CD4-positive, alpha-beta T cell treated with Interleukin-4 for 1 hour (primary cell): ENCODE measurements around the gene CDYL2.

ENCODE experiments used
- DNase-seq, 2 donors: peaks; one replicate each; pipeline ENCODE4 v3.0.0-alpha.2; 2020 to 2022

Gene CDYL2

DNA sequence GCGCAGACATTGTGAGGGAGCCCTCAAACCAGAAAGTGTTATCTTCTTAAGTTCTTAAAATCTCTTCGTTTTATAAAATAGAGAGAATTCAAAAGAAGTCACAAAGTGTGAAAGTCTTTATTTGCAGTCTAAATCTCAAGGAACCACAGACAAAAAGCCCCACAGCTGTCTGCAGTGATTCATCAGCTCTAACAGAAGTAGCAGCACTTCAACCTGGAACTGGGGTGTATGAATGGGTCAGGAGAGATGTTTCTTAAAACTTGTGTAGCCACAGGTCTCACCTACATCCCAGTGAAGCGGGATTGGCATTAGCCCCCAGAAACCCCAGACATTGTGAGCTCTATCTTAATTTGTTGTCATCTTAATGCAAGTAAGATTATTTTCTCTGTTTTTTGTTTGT lies 61.1 kb downstream of the CDYL2 start:
- no peak for DNase-seq

DNA sequence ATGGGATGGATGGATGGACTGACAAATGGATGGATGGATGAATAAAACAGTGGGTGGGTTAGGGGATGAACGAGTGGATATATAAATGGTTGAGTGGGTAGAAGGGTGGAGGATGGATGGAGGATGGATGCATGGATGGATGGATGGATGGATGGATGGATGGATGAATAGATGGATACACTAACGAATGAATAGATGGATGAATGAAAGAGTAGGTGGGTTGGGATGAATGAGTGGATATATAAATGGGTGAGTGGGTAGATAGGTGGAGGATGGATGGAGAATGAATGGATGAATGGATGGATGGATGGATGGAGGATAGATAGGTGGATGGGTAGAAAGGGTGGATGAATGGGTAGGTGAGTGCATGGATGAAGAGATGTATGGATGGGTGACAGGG lies 62.1 kb downstream of the CDYL2 start:
- no peak for DNase-seq

GRCh38 chr16:80741724-80742123 lies 62.7 kb downstream of the CDYL2 start:
- no peak for DNase-seq

GRCh38 chr16:80739523-80739922 lies 64.9 kb downstream of the CDYL2 start:
- no peak for DNase-seq

DNA sequence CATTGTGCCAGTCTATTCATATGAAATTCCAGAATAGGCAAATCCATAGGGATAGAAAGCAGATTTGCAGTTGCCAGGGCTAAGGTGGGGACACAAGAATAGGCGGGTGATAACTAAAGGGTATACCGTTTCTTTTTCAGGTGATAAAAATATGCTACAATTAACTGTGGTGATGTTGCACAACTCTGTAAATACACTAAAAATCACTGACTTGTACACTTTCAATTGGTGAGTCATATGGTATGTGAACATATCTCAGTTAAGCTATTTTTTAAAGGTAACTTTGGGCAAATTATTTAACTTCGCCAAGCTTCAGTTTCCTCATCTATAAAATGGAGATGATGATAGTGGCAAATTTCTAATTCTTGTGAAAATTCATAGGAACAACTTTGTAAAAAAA lies 65.9 kb downstream of the CDYL2 start:
- no peak for DNase-seq

- no peak for DNase-seq
These were observed 68.6 kb downstream of the CDYL2 start for GRCh38 chr16:80735846-80736245.

DNA sequence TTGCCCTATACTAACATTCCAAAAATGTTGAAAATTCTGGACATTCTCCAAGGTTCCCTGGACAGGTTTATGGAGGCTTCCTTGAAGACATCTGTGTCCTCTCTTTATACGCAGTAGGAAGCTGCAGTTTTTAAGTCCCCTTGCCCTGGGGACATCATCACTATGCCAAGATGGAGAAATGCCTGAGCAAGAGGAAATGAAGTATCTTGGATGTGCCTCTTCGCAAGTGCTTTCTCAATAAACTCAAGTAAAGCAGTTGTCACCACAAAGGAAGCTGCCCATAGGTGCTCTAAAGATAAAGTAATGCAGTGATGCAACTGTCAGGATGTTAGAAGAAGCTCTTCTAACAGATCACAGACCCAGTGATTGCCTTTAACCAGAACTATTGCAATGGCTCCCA lies 71.0 kb downstream of the CDYL2 start:
- DNase-seq: no peak

GRCh38 chr16:80731915-80732314 lies 72.5 kb downstream of the CDYL2 start:
- DNase-seq: no peak

DNA sequence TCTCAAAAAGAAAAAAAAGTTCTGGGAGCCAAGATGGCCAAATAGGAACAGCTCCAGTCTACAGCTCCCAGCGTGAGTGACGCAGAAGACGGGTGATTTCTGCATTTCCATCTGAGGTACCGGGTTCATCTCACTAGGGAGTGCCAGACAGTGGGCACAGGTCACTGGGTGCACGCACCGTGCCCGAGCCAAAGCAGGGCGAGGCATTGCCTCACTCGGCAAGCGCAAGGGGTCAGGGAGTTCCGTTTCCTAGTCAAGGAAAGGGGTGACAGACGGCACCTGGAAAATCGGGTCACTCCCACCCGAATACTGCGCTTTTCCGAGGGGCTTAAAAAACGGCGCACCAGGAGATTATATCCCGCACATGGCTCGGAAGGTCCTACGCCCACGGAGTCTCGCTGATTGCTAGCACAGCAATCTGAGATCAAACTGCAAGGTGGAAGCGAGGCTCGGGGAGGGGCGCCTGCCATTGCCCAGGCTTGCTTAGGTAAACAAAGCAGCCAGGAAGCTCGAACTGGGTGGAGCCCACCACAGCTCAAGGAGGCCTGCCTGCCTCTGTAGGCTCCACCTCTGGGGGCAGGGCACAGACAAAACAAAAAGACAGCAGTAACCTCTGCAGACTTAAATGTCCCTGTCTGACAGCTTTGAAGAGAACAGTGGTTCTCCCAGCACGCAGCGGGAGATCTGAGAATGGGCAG lies 77.2 kb downstream of the CDYL2 start:
- peak in 1 of 2 donors; percentile 18 for DNase-seq

DNA sequence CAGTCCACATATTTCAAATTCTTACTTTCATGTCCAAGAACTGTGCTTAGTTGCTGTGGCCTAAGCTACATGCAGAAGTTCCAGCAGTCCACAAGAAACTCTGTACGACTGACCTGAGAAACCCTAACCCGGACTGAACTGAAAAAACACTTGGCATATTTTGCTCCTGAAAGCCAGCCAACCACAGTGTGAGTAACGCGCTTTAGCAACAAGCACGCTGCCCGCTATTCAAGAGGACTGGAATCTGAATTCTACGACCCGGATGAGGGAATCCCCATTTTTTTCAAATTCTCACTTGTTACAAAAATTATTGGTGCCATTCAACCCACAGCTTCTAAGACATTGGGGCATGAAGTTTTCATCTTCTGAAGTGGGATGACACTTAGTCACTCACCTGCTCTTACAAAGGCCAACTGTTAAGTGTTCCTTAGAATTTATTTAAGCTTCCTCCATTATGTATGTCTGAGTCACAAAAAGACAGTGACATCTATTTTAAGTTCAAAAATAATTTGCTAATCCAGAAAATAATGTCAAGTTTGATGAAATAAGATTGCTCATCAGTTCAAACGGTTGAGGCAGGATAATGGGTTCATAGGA lies 78.7 kb downstream of the CDYL2 start:
- no peak for DNase-seq

DNA sequence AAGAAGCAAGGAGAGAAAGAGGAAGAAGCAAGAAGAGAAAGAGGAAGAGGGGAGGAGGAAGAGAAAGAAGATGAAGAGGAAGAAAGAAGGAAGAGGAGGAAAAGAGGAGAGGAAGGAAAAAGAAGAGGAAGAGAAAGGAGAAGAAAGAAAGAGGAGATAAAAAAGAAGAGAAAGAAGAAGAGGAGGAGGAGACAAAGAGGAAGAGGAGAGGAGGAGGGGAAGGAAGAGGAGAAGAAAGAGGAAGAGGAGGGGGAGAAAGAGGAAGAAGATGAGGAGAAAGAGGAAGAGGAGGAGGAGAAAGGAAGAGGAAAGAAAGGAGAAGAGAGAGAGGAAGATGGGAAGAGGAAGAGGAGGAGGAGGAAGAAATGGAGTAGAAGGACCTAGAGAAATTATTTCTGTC lies 80.4 kb downstream of the CDYL2 start:
- DNase-seq: no peak

- DNase-seq: no peak
These were observed 81.3 kb downstream of the CDYL2 start for GRCh38 chr16:80723091-80723490.

DNA sequence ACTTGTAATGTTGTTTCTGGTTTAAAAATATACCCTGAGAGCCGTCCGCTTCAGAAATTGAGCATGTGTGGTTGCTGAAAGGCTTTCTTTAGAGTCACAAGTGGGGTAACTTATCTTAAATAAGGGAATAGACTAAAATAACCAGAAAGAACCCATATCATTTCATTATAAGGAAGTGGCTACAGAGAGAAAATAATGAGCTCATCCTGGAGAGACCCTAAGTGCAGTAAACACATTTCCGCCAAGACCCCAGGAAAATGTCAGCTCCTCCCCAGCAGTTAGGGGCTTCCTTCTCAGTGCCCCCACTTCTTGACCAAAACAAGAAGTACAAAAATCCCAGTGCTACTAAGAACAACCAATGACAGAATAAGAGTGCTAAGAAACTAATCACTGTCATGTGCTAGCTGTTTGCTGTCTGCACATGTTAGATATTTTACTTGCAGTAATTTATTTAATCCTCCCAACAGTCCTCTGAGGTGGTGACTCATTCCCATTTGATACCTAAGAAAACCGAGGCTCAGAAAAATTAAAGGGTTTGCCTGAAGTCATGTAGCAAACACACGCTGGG lies 83.5 kb downstream of the CDYL2 start:
- no peak for DNase-seq

DNA sequence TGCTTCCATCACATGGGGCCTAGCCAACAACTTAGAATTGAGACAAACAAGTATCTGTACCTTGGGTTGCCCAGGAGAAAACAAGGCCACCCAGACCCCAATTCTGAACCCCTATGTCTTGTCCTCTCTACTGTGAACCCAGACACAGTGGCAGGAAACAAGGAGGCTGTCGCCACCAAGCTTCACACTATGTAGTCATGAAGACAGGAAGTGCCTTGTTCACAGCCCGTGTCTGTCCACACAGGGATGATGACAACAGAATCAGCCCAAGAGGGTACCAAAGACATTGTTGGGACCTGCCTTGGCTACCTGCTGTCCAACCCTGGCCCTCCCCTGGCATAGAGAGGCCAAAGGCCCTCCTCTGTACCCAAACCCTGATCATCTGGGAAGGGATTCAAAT lies 84.8 kb downstream of the CDYL2 start:
- peak; percentile 20 for DNase-seq

GRCh38 chr16:80718480-80719220 lies 85.7 kb downstream of the CDYL2 start:
- no peak for DNase-seq

- no peak for DNase-seq
These were observed 86.8 kb downstream of the CDYL2 start for GRCh38 chr16:80717611-80718010.

DNA sequence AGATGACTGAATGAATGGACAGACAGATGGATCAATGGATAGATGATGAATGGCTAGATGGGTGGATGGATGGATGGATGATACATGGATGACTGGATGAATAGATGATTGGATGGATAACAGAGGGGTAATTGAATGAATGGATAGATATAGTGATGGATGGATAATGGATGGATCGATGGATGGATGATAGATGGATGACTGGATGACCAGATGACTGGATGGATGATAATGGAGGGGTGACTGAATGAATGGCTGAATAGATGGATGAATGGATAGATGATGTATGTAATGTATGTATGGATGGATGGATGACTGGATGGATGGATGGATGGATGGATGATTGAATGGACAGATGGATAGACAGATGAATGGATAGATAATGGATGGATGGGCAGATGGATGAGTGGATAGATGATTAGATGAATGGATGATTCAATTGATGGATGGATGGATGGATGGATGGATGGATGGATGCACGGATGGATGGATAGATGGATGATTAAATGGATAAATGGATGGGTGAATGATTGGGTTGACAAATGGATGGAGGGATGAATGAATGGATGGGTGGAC lies 87.7 kb downstream of the CDYL2 start:
- no peak for DNase-seq

GRCh38 chr16:80711406-80711805 lies 93.0 kb downstream of the CDYL2 start:
- DNase-seq: no peak

DNA sequence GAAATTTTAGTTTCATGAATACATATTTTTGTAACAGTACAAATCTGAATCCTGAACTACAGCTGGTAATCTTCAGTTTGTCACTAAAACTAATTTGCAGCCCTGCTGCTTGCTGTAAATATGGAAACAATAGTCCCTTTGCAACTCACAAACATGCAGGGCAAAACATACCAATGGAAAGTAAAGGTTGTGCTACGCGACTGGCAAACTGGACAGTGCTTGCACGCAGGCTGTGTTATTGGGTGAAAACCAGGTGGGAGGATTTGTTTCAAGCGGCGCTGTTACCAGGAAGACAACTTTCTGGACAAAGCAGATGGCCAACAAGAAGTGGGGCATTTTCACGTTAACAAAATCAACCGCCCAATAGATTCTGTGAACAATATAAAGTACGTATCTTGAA lies 93.5 kb downstream of the CDYL2 start:
- DNase-seq: no peak

DNA sequence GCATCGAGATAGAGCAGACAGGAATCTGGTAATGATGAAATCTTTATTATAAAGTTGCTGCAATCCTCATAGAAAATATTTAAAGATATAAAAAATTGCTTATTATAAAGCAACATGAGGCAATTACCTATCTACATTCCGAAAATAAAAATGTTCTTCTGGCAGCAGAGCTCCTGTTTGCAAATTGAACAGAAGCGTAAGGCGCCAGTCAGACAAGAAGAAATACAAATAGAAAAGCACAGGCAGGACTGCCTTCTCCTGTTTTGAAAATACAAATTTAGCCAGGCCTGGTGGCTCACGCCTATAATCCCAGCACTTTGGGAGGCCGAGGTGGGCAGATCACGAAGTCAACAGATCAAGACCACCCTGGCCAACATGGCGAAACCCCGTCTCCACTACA lies 95.6 kb downstream of the CDYL2 start:
- DNase-seq: no peak

DNA sequence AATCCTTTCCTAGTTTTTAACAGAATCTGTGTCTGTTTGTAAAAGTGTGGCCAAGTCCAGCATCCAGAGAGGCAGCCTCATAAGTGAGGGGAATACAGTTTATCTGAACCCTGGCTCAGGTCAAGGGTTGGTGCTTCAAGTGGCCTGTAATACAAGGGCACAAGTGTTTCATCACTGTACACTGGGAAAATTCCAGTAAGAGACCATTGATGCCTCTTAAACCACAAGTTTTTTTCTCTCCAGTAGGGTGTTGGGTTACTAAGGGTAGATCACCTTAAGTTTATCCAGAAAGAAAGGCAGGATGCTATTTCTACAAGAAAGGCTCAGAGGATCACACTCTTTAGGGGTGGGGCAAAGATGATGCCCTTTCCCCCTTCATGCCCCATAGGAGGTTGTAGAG lies 96.7 kb downstream of the CDYL2 start:
- DNase-seq: no peak

DNA sequence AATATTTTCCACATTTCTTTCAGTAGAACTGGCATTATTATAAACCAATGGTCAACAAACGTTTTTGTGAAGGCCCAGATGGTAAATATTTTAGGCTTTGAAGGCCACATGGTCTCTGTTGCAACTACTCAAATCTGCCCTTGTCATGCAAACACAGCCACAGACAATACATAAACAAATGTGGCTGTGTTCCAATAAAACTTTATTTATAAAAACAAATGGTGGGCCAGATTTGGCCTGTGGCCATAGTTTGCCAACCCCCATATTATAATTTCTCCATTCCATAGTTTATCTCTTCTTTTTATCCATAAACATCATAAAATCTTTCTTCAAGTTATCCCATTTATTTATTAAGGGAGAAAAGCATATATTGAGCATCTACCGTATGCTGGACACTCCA lies 98.8 kb downstream of the CDYL2 start:
- no peak for DNase-seq

DNA sequence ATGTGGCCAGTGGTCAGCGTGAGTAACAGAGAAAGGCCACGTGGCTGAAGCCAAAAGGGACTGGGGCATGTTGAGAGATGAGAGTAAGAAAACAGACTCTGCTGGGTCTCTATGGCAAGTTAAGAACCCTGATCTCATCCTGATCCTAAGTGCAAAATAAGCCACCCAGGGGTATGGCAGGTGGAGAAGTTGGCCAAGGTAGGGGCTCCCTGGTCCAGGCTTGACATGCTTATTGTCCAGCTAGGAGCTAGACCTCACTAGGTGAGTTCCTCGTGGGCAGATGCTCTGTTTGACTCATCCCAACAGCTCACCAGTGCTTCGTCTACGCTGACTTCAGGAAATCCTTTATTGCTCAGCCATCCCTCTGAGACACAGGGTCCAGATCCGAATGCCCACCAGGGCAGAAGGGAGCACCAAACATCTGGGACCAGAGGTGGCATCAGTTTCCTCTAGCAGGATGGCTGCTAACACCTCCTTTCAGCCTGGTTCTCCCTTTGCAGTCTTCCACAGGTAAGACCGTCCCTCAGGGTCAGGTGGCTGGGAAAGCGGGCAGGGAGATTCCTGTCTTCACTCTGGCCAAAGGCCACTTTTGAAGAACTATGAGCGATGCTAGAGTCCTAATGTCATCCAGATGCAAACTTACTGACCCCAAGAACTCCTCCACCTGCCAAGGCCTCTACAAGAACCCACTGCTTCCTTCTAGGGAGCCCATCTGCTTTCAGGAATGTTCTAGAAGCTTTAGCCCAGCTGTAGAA lies 99.5 kb downstream of the CDYL2 start:
- DNase-seq: no peak
